GM12801 (cell line): ENCODE data around the gene AKAP1.

ENCODE experiments used
- CTCF ChIP-seq: IDR thresholded peaks from one replicate; pipeline ENCODE4 v1.5.1; 2011; ENCODE audit warnings: control low read depth; ENCODE audit not compliant: insufficient read length; ENCODE audit errors: extremely low read depth

AKAP1 gene

GRCh38 chr17:57045868-57046704 lies 39.0 kb upstream of the AKAP1 start:
- no peak for TF ChIP-seq CTCF

- TF ChIP-seq CTCF, result no peak
Observed at GRCh38 chr17:57046749-57047148, 38.3 kb upstream of the AKAP1 start.

- TF ChIP-seq CTCF, result no peak
Observed at GRCh38 chr17:57048096-57048495, 37.0 kb upstream of the AKAP1 start.

GRCh38 chr17:57050306-57050705 lies 34.7 kb upstream of the AKAP1 start:
- no peak for TF ChIP-seq CTCF

GRCh38 chr17:57051886-57052361 lies 33.1 kb upstream of the AKAP1 start:
- TF ChIP-seq CTCF, result no peak

- TF ChIP-seq CTCF, result no peak
Observed at GRCh38 chr17:57062865-57063264, 22.2 kb upstream of the AKAP1 start.

GRCh38 chr17:57067162-57067561 lies 17.9 kb upstream of the AKAP1 start:
- no peak for TF ChIP-seq CTCF
